Sigmoid colon (tissue), 7 donors: ENCODE data around the gene ABCD3. TPM values are rescaled to one million over a fixed set of nuclear protein-coding genes. Genes with fewer than 3 reads are reported as not detected.

ENCODE experiments used
- DNase-seq: peaks from one replicate; pipeline ENCODE4 v3.0.0-alpha.2; 2019
- H3K27ac ChIP-seq, 4 donors: fragments of 200-600 bp; sonication (generic); one replicate each; pipeline ENCODE4 v1.5.1; 2016 to 2019; ENCODE audit warnings: mild to moderate bottlenecking in 1 of 4
- H3K27me3 ChIP-seq, 3 donors: fragments of 200-600 bp; sonication (generic); one replicate each; pipeline ENCODE4 v1.5.1; 2019; ENCODE audit warnings: mild to moderate bottlenecking in 1 of 3
- H3K36me3 ChIP-seq, 4 donors: fragments of 200-600 bp; sonication (generic); one replicate each; pipeline ENCODE4 v1.5.1; 2016 to 2019
- H3K4me1 ChIP-seq, 4 donors: fragments of 200-600 bp; sonication (generic); one replicate each; pipeline ENCODE4 v1.5.1; 2017 to 2019
- H3K4me3 ChIP-seq, 4 donors: fragments of 200-600 bp; sonication (generic); one replicate each; pipeline ENCODE4 v1.5.1; 2017 to 2019; ENCODE audit warnings: mild to moderate bottlenecking in 2 of 4, moderate library complexity in 1 of 4
- H3K9me3 ChIP-seq, 4 donors: fragments of 200-600 bp in 3 of 4; sonication (generic) in 3 of 4; one replicate each; pipeline versions ENCODE4 v1.5.1 to v1.6.1; 2013 to 2019
- EP300 ChIP-seq, 4 donors: sonication (generic); formaldehyde crosslinking; IDR thresholded peaks; one replicate each; pipeline ENCODE4 v1.6.1; 2017; ENCODE audit warnings: antibody characterized with exemption in 4 of 4
- POLR2A ChIP-seq, 2 donors: fragments of 450-650 bp; IDR thresholded peaks; one replicate each; pipeline ENCODE4 v1.6.1; 2016; ENCODE audit warnings: antibody characterized with exemption in 2 of 2, mild to moderate bottlenecking in 2 of 2, moderate library complexity in 2 of 2
- POLR2AphosphoS5 ChIP-seq, 4 donors: sonication (generic); formaldehyde crosslinking; IDR thresholded peaks; one replicate each; pipeline ENCODE4 v1.6.1; 2017; ENCODE audit warnings: antibody characterized with exemption in 4 of 4
- WGBS, 2 donors: extraction: QIAGEN DNeasy Blood & Tissue Kit; methylation state at CpG; one replicate each; pipeline ENCODE4 v1.1.7; 2013; 5-methylcytosine and 5-hydroxymethylcytosine counted together
- intact Hi-C: fragments of 100-400 bp; cut with DNase I; formaldehyde crosslinking; loops from one replicate; pipeline ENCODE4 v1.15.1; 2023
- polyA plus RNA-seq, 3 donors: library from polyadenylated mRNA; stranded (reverse); fragments of 200-250 nt; gene quantifications; one replicate each; pipeline ENCODE4 v1.2.3, GENCODE V29; 2013
- total RNA-seq, 4 donors: library from RNA; depleted of rRNA; stranded (reverse); fragments of >200 nt; gene quantifications; one replicate each; pipeline ENCODE4 v1.1.0, GENCODE V29; 2016
- TF ChIP-seq, protein P1 (sequence below), 4 experiments: fragments of 450-650 bp in 3 of 4; fragments of 200-600 bp in 1 of 4; IDR thresholded peaks; one replicate each; pipeline ENCODE4 v1.5.1; 2016 to 2019; ENCODE audit warnings: antibody characterized with exemption in 4 of 4, mild to moderate bottlenecking in 3 of 4, moderate library complexity in 2 of 4
- donor health status: healthy with polysubstance abuse.
- donor health status: Bipolar disorder and iron deficiency.
- donor health status: healthy.

The ABCD3 gene
- total and polyA plus RNA-seq, 7 donors: 21.0 to 55.6 (median 33.5) TPM

DNA sequence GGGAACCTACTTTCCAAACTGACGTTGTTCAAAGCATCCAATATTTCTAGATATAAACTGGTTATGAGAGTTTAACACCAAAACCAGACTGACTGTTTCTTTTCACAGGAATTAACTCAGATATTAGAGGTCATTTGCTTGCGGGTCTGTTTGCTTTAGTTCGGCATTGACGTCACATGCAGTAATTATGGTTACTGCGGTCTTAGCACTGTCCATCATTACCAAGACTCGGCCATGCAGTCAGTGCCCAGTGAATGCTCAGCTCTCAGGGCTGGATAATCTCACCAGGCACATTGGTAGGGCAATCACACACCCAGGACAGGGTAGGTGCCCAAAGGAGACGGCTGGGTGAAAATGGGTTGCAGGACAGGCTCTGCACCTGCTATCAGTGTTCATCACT lies 133.3 kb downstream of the ABCD3 start:
- 89 to 94% methylated on average over 7 of the region's 7 CpGs for WGBS, 2 donors
- DNase-seq: no peak
- Histone ChIP-seq H3K4me3 (no peak overlapping the region), H3K36me3 (no peaks in the 10 kb centered on the region), H3K27ac (no peak overlapping the region), H3K27me3 (no peaks in the 10 kb centered on the region), H3K4me1 (no peaks in the 10 kb centered on the region), H3K9me3 (no peaks in the 10 kb centered on the region)
- TF ChIP-seq, protein P1, sequence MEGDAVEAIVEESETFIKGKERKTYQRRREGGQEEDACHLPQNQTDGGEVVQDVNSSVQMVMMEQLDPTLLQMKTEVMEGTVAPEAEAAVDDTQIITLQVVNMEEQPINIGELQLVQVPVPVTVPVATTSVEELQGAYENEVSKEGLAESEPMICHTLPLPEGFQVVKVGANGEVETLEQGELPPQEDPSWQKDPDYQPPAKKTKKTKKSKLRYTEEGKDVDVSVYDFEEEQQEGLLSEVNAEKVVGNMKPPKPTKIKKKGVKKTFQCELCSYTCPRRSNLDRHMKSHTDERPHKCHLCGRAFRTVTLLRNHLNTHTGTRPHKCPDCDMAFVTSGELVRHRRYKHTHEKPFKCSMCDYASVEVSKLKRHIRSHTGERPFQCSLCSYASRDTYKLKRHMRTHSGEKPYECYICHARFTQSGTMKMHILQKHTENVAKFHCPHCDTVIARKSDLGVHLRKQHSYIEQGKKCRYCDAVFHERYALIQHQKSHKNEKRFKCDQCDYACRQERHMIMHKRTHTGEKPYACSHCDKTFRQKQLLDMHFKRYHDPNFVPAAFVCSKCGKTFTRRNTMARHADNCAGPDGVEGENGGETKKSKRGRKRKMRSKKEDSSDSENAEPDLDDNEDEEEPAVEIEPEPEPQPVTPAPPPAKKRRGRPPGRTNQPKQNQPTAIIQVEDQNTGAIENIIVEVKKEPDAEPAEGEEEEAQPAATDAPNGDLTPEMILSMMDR (IDR thresholded peaks at IDR 0.05): no peak
- no peak for TF ChIP-seq POLR2AphosphoS5 (IDR thresholded peaks at IDR 0.05)
- TF ChIP-seq EP300 (IDR thresholded peaks at IDR 0.05): no peak
- no peak for TF ChIP-seq POLR2A (IDR thresholded peaks at IDR 0.05)
- intact Hi-C loops: no loop called here

- 66 to 78% methylated on average over 8 of the region's 8 CpGs for WGBS, 2 donors
- no peak for DNase-seq
- Histone ChIP-seq H3K9me3 (no peaks in the 10 kb centered on the region), H3K4me1 (no peaks in the 10 kb centered on the region), H3K27ac (no peak overlapping the region), H3K27me3 (no peaks in the 10 kb centered on the region), H3K4me3 (no peak overlapping the region), H3K36me3 (no peaks in the 10 kb centered on the region)
- TF ChIP-seq POLR2AphosphoS5 (IDR thresholded peaks at IDR 0.05): no peak
- TF ChIP-seq, protein P1 (IDR thresholded peaks at IDR 0.05): no peak
- TF ChIP-seq EP300 (IDR thresholded peaks at IDR 0.05): no peak
- TF ChIP-seq POLR2A (IDR thresholded peaks at IDR 0.05): no peak
- intact Hi-C loops: no loop called here
Measured at GRCh38 chr1:94552071-94552586, 133.9 kb downstream of the ABCD3 start.

- Histone ChIP-seq H3K27ac (no peak overlapping the region), H3K4me3 (no peak overlapping the region), H3K36me3 (no peaks in the 10 kb centered on the region), H3K4me1 (no peaks in the 10 kb centered on the region), H3K27me3 (no peaks in the 10 kb centered on the region), H3K9me3 (no peaks in the 10 kb centered on the region)
- intact Hi-C loops: no loop called here
- TF ChIP-seq POLR2A (IDR thresholded peaks at IDR 0.05) (no peak), POLR2AphosphoS5 (IDR thresholded peaks at IDR 0.05) (no peak), EP300 (IDR thresholded peaks at IDR 0.05) (no peak)
- TF ChIP-seq, protein P1 (IDR thresholded peaks at IDR 0.05): no peak
- DNase-seq: no peak
- WGBS, 2 donors: 60 to 66% methylated on average over 5 of the region's 5 CpGs
Measured at GRCh38 chr1:94553323-94553730, 135.1 kb downstream of the ABCD3 start.

DNA sequence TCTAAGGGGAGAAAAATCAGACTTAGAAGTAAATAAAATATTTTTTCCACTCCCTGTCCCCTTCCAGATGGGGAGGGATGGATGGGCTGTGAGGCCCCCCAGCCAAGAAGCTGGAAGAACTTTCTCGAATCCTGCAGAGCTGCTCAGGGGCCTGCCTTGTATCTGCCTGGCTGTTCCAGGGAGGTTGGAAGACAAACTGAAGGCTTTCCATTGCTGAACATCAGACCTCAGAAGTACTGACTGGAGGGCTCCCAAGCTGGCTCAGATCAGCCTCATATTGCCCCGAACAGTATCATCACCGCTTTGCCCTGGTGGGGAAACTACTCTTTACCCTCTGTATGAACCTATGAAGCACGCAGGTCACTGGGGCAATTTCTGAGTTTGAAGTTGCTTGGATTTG lies 135.7 kb downstream of the ABCD3 start:
- H3K4me3 ChIP-seq: no peak overlapping the region
- no peak overlapping the region for H3K27ac ChIP-seq
- intact Hi-C loops: no loop called here
- H3K27me3 ChIP-seq: no peaks in the 10 kb centered on the region
- H3K9me3 ChIP-seq: no peaks in the 10 kb centered on the region
- no peaks in the 10 kb centered on the region for H3K4me1 ChIP-seq
- 93% methylated on average over 4 of the region's 4 CpGs for WGBS, 2 donors
- TF ChIP-seq POLR2A (IDR thresholded peaks at IDR 0.05) (no peak), EP300 (IDR thresholded peaks at IDR 0.05) (no peak), POLR2AphosphoS5 (IDR thresholded peaks at IDR 0.05) (no peak)
- no peak for DNase-seq
- H3K36me3 ChIP-seq: no peaks in the 10 kb centered on the region

GRCh38 chr1:94554580-94554979 lies 136.4 kb downstream of the ABCD3 start:
- Histone ChIP-seq H3K27me3 (no peaks in the 10 kb centered on the region), H3K4me1 (no peaks in the 10 kb centered on the region), H3K4me3 (no peak overlapping the region), H3K27ac (no peak overlapping the region), H3K9me3 (no peaks in the 10 kb centered on the region), H3K36me3 (no peaks in the 10 kb centered on the region)
- DNase-seq: no peak
- intact Hi-C loops: no loop called here
- 94% methylated on average over 5 of the region's 5 CpGs for WGBS, 2 donors
- TF ChIP-seq EP300 (IDR thresholded peaks at IDR 0.05) (no peak), POLR2A (IDR thresholded peaks at IDR 0.05) (no peak)
- TF ChIP-seq, protein P1 (IDR thresholded peaks at IDR 0.05): no peak
